Measurements from ENCODE around the gene GRID2. TPM values are rescaled to one million over a fixed set of nuclear protein-coding genes. Genes with fewer than 3 reads are reported as not detected.

Gene GRID2
- polyA plus RNA-seq, 1 experiment: not detected

GRCh38 chr4:93320356-93320755 lies 1016.6 kb downstream of the GRID2 start:
- ChIA-PET POLR2A (no interaction called here), CTCF (no interaction called here)
- DNase-seq (ENCODE audit: low read depth): no peak

GRCh38 chr4:93327346-93327745 lies 1023.6 kb downstream of the GRID2 start:
- TF ChIP-seq CTCF (IDR thresholded peaks at IDR 0.05; ENCODE audit: insufficient read depth, low read depth, low read length): no peak
- no peak for DNase-seq (ENCODE audit: low read depth)
- Histone ChIP-seq H3K27me3 (ENCODE audit: control insufficient read depth, insufficient read depth, low read length) (no peaks in the 10 kb centered on the region), H3K36me3 (ENCODE audit: control insufficient read depth, insufficient read depth, low read length) (no peaks in the 10 kb centered on the region), H3K4me3 (ENCODE audit: low read depth, low read length) (no peak overlapping the region)
- CTCF ChIA-PET: interaction anchor here (1.2 kb wide), 1 partner anchor 12 kb away, joined by 3 read pairs; no protein-coding TSS in a partner anchor
- POLR2A ChIA-PET: no interaction called here

More at GRCh38 chr4:93320356-93320755, 1016.6 kb downstream of the GRID2 start:
- no peak for TF ChIP-seq CTCF (IDR thresholded peaks at IDR 0.05; ENCODE audit: insufficient read depth, low read depth, low read length)
- Histone ChIP-seq H3K27me3 (ENCODE audit: control insufficient read depth, insufficient read depth, low read length) (no peaks in the 10 kb centered on the region), H3K36me3 (ENCODE audit: control insufficient read depth, insufficient read depth, low read length) (no peaks in the 10 kb centered on the region), H3K4me3 (ENCODE audit: low read depth, low read length) (no peak overlapping the region)

GRCh38 chr4:93334003-93334402 lies 1030.2 kb downstream of the GRID2 start:
- H3K36me3 ChIP-seq (ENCODE audit: control insufficient read depth, insufficient read depth, low read length): no peaks in the 10 kb centered on the region
- CTCF ChIA-PET: no interaction called here
- H3K27me3 ChIP-seq (ENCODE audit: control insufficient read depth, insufficient read depth, low read length): no peaks in the 10 kb centered on the region
- H3K4me3 ChIP-seq (ENCODE audit: low read depth, low read length): no peak overlapping the region
- no peak for TF ChIP-seq CTCF (IDR thresholded peaks at IDR 0.05; ENCODE audit: insufficient read depth, low read depth, low read length)
- POLR2A ChIA-PET: no interaction called here
- no peak for DNase-seq (ENCODE audit: low read depth)

GRCh38 chr4:93337196-93337595 lies 1033.4 kb downstream of the GRID2 start:
- Histone ChIP-seq H3K36me3 (ENCODE audit: control insufficient read depth, insufficient read depth, low read length) (no peaks in the 10 kb centered on the region), H3K4me3 (ENCODE audit: low read depth, low read length) (no peak overlapping the region), H3K27me3 (ENCODE audit: control insufficient read depth, insufficient read depth, low read length) (no peaks in the 10 kb centered on the region)
- DNase-seq (ENCODE audit: low read depth): no peak
- POLR2A ChIA-PET: no interaction called here
- no peak for TF ChIP-seq CTCF (IDR thresholded peaks at IDR 0.05; ENCODE audit: insufficient read depth, low read depth, low read length)
- CTCF ChIA-PET: no interaction called here

- Histone ChIP-seq H3K4me3 (ENCODE audit: low read depth, low read length) (no peak overlapping the region), H3K27me3 (ENCODE audit: control insufficient read depth, insufficient read depth, low read length) (no peaks in the 10 kb centered on the region), H3K36me3 (ENCODE audit: control insufficient read depth, insufficient read depth, low read length) (no peaks in the 10 kb centered on the region)
- ChIA-PET POLR2A (no interaction called here), CTCF (no interaction called here)
- no peak for TF ChIP-seq CTCF (IDR thresholded peaks at IDR 0.05; ENCODE audit: insufficient read depth, low read depth, low read length)
- no peak for DNase-seq (ENCODE audit: low read depth)
These were observed 1039.0 kb downstream of the GRID2 start for GRCh38 chr4:93342738-93343137.

All from BJ (cell line).